K562 (cell line): ENCODE measurements around the gene PPP1R14D. TPM values are rescaled to one million over a fixed set of nuclear protein-coding genes. Genes with fewer than 3 reads are reported as not detected.
A peak's percentile ranks its signal among the peaks of the same experiment; 100 is the strongest.

Experiments used
- BACH1 ChIP-seq: fragments of 200-800 bp; sonication (Bioruptor generic); IDR thresholded peaks from 2 replicates; pipeline ENCODE4 v1.6.1; 2016; ENCODE audit warnings: missing genetic modification characterization, missing compliant biosample characterization
- BHLHE40 ChIP-seq: IDR thresholded peaks from 2 replicates; pipeline ENCODE4 v1.6.1; 2011; ENCODE audit warnings: low read length, improper control_type of control experiment
- ELF1 ChIP-seq: fragments of 200-800 bp; sonication (Bioruptor generic); IDR thresholded peaks from 2 replicates; pipeline ENCODE4 v1.6.1; 2016; ENCODE audit warnings: missing genetic modification characterization, missing compliant biosample characterization
- GABPB1 ChIP-seq: sonication (generic); formaldehyde crosslinking; IDR thresholded peaks from 2 replicates; pipeline ENCODE4 v1.8.0; 2022; ENCODE audit warnings: mild to moderate bottlenecking, missing genetic modification reagents
- MYC ChIP-seq, 2 experiments: fragments of 250-450 bp in 1 of 2; sonication (Bioruptor Pico) in 1 of 2; IDR thresholded peaks; 2 replicates each; pipeline versions ENCODE4 v1.5.1 to v1.6.1; 2012 to 2021; ENCODE audit warnings: low read depth in 2 of 2, borderline replicate concordance in 1 of 2, improper control_type of control experiment in 1 of 2, low read length in 1 of 2, mild to moderate bottlenecking in 1 of 2, moderate library complexity in 1 of 2
- RHOXF2B ChIP-seq: fragments of 250-450 bp; sonication (Bioruptor Pico); conservative IDR thresholded peaks from 2 replicates; pipeline ENCODE4 v1.5.1; 2021
- SPI1 ChIP-seq: IDR thresholded peaks from 2 replicates; pipeline ENCODE4 v1.6.1; 2011; ENCODE audit warnings: low read depth, low read length, control low read depth, borderline replicate concordance
- THRB ChIP-seq: fragments of 450-650 bp; formaldehyde crosslinking; conservative IDR thresholded peaks from 2 replicates; pipeline ENCODE4 v1.4.0; 2022; ENCODE audit warnings: mild to moderate bottlenecking, missing genetic modification characterization
- TRIM24 ChIP-seq, 2 experiments: fragments of 450-650 bp; IDR thresholded peaks; 2 replicates each; pipeline ENCODE4 v1.6.1; 2016
- ZKSCAN3 ChIP-seq: fragments of 250-450 bp; sonication (Bioruptor Pico); IDR thresholded peaks from 2 replicates; pipeline ENCODE4 v1.4.0; 2020
- ZNF282 ChIP-seq: sonication (generic); formaldehyde crosslinking; IDR thresholded peaks from 2 replicates; pipeline ENCODE4 v1.8.1; 2023; ENCODE audit warnings: missing genetic modification reagents
- ZNF57 ChIP-seq: fragments of 450-650 bp; formaldehyde crosslinking; IDR thresholded peaks from 2 replicates; pipeline ENCODE4 v1.4.0; 2020; ENCODE audit warnings: mild to moderate bottlenecking, moderate library complexity
- ZNF707 ChIP-seq: fragments of 250-450 bp; sonication (Bioruptor Pico); conservative IDR thresholded peaks from 2 replicates; pipeline ENCODE4 v1.8.0; 2022; ENCODE audit warnings: inconsistent platforms, mild to moderate bottlenecking, moderate library complexity
- ZNF766 ChIP-seq: fragments of 200-800 bp; sonication (Bioruptor generic); conservative IDR thresholded peaks from 2 replicates; pipeline ENCODE4 v1.6.1; 2016; ENCODE audit warnings: missing genetic modification characterization, missing compliant biosample characterization
- polyA plus RNA-seq, 8 experiments: library from polyadenylated mRNA; depleted of rRNA in 4 of 8; stranded (reverse) in 5 of 8; unstranded in 3 of 8; fragments of >200 nt; fragmentation: Nextera tagmentation in 2 of 8; fragmentation: Illumina TruSeq in 1 of 8; extraction: Ambion mirVana in 2 of 8; extraction: Trizol in 1 of 8; gene quantifications; 2 replicates each; pipeline versions ENCODE4 v1.2.1 to v1.2.3, GENCODE V29; 2011 to 2014; ENCODE audit warnings: inconsistent platforms in 1 of 8, missing spikeins in 1 of 8
- total RNA-seq, 7 experiments: library from RNA; depleted of rRNA in 6 of 7; stranded (reverse); fragments of >200 nt in 6 of 7; fragmentation: Illumina TruSeq in 2 of 7; extraction: Trizol in 2 of 7; gene quantifications; 2 replicates each; pipeline versions ENCODE4 v1.2.1 to v1.2.3, GENCODE V29; 2011 to 2021; ENCODE audit warnings: low replicate concordance in 1 of 7
- TF ChIP-seq, protein P1 (sequence below), 2 experiments: fragments of 450-650 bp; formaldehyde crosslinking in 1 of 2; IDR thresholded peaks; 2 replicates each; pipeline versions ENCODE4 v1.4.0 to v1.6.1; 2014 to 2020; ENCODE audit warnings: mild to moderate bottlenecking in 2 of 2, borderline replicate concordance in 1 of 2, low read depth in 1 of 2
- TF ChIP-seq, protein P2 (sequence below), 3 experiments: IDR thresholded peaks in 2 of 3; conservative IDR thresholded peaks in 1 of 3; 2 replicates each; pipeline ENCODE4 v1.5.1; 2011 to 2012; ENCODE audit warnings: low read length in 3 of 3, mild to moderate bottlenecking in 3 of 3, control low read depth in 2 of 3, improper control_type of control experiment in 1 of 3, inconsistent platforms in 1 of 3, low read depth in 1 of 3, mixed read lengths in 1 of 3, moderate library complexity in 1 of 3; ENCODE audit not compliant: insufficient read depth in 2 of 3

PPP1R14D gene
- total and polyA plus RNA-seq, 9 of the 15 experiments (the other 6 are each of a cell fraction or from before 2014, with no cell fraction given), result 0.11 to 0.18 TPM; not detected in 7

GRCh38 chr15:40847223-40847961 is 18.9 kb upstream of the PPP1R14D start (continued):
- TF ChIP-seq THRB (no peak), ZNF282 (CRISPR knock-in tag) (no peak), SPI1 (peak; percentile 100), ZNF707 (CRISPR knock-in tag) (no peak), ZKSCAN3 (CRISPR knock-in tag) (no peak), RHOXF2B (no peak), MYC (IDR thresholded peaks at IDR 0.05; ENCODE audit: low read depth, low read length) (0 out of 2 replicates have a peak, but pooled peaks have one; percentile 37), MYC (CRISPR knock-in tag; IDR thresholded peaks at IDR 0.05; ENCODE audit: borderline replicate concordance, low read depth) (no peak), TRIM24 (IDR thresholded peaks at IDR 0.05) (no peak), BACH1 (tag) (0 out of 2 replicates have a peak, but pooled peaks have one; percentile 26), GABPB1 (CRISPR knock-in tag) (peak; percentile 61), ZNF57 (CRISPR knock-in tag) (no peak), BHLHE40 (peak; percentile 29; the same call in 1 of the 2 replicates), ELF1 (tag) (peak; percentile 49; the same call in 1 of the 2 replicates), ZNF766 (no peak)
- TF ChIP-seq, protein P1, sequence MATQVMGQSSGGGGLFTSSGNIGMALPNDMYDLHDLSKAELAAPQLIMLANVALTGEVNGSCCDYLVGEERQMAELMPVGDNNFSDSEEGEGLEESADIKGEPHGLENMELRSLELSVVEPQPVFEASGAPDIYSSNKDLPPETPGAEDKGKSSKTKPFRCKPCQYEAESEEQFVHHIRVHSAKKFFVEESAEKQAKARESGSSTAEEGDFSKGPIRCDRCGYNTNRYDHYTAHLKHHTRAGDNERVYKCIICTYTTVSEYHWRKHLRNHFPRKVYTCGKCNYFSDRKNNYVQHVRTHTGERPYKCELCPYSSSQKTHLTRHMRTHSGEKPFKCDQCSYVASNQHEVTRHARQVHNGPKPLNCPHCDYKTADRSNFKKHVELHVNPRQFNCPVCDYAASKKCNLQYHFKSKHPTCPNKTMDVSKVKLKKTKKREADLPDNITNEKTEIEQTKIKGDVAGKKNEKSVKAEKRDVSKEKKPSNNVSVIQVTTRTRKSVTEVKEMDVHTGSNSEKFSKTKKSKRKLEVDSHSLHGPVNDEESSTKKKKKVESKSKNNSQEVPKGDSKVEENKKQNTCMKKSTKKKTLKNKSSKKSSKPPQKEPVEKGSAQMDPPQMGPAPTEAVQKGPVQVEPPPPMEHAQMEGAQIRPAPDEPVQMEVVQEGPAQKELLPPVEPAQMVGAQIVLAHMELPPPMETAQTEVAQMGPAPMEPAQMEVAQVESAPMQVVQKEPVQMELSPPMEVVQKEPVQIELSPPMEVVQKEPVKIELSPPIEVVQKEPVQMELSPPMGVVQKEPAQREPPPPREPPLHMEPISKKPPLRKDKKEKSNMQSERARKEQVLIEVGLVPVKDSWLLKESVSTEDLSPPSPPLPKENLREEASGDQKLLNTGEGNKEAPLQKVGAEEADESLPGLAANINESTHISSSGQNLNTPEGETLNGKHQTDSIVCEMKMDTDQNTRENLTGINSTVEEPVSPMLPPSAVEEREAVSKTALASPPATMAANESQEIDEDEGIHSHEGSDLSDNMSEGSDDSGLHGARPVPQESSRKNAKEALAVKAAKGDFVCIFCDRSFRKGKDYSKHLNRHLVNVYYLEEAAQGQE (IDR thresholded peaks at IDR 0.05; ENCODE audit: borderline replicate concordance), result peak; percentile 68
- TF ChIP-seq, protein P1 (CRISPR knock-in tag; IDR thresholded peaks at IDR 0.05; ENCODE audit: low read depth), result no peak
- TF ChIP-seq, protein P2, sequence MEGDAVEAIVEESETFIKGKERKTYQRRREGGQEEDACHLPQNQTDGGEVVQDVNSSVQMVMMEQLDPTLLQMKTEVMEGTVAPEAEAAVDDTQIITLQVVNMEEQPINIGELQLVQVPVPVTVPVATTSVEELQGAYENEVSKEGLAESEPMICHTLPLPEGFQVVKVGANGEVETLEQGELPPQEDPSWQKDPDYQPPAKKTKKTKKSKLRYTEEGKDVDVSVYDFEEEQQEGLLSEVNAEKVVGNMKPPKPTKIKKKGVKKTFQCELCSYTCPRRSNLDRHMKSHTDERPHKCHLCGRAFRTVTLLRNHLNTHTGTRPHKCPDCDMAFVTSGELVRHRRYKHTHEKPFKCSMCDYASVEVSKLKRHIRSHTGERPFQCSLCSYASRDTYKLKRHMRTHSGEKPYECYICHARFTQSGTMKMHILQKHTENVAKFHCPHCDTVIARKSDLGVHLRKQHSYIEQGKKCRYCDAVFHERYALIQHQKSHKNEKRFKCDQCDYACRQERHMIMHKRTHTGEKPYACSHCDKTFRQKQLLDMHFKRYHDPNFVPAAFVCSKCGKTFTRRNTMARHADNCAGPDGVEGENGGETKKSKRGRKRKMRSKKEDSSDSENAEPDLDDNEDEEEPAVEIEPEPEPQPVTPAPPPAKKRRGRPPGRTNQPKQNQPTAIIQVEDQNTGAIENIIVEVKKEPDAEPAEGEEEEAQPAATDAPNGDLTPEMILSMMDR (IDR thresholded peaks at IDR 0.05 in 2 of 3, conservative IDR thresholded peaks at IDR 0.05 in 1 of 3; ENCODE audit: insufficient read depth in 2 of 3, low read depth in 1 of 3, low read length in 3 of 3), result peak; percentile 10 to 20 (median 15); a peak in 2 of 6 replicates
